Measurements from ENCODE around the gene ZNF525.
"Not testable (repeated sequence)": the region's sequence is repeated elsewhere in the genome, so short reads cannot be mapped to it uniquely, and the experiment has no call there.

Gene ZNF525

DNA sequence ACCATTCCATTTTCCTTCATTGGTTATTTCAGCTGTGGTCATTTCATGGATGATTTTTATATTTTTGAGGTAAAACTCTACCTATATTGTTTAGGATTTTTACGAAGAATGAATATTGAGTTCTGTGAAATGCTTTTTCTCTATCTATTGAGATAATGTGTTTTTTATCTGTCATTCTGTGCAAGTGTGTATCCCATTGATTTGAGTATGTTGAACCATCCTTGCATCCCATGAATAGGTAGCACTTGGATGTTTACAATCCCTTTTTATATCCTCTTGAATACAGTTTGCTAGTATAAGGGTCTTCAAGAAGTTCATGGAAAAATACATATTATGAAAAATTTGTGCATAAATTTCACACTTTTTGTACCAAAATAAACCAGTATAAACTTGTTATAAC, 9.8 kb upstream of the ZNF525 start:
- Histone ChIP-seq H3K9me2 (replicated peaks; ENCODE audit: low read depth, low read length) (no peaks in the 10 kb centered on the region), H4K20me1 (ENCODE audit: insufficient read depth, low read length, poor library complexity, severe bottlenecking) (no peaks in the 10 kb centered on the region), H3K4me1 (ENCODE audit: insufficient read depth, low read length, poor library complexity, severe bottlenecking) (no peaks in the 10 kb centered on the region), H3F3A (ENCODE audit: low read depth) (no peaks in the 10 kb centered on the region), H3K4me2 (ENCODE audit: low read depth, low read length, poor library complexity, severe bottlenecking) (no peak overlapping the region), H3K79me2 (ENCODE audit: insufficient read depth, low read length) (no peaks in the 10 kb centered on the region), H3K27me3 (ENCODE audit: insufficient read depth, low read length, poor library complexity, severe bottlenecking) (no peaks in the 10 kb centered on the region), H3K4me3 (ENCODE audit: low read length, poor library complexity, severe bottlenecking) (no peak overlapping the region), H3K36me3 (ENCODE audit: insufficient read depth, low read length) (peaks cover 26% of the 10 kb centered on the region), H3K9me3 (ENCODE audit: insufficient read depth, low read depth, low read length) (peaks cover 26% of the 10 kb centered on the region), H2AFZ (ENCODE audit: low read length) (no peak overlapping the region), H3K9ac (ENCODE audit: low read depth, low read length, poor library complexity, severe bottlenecking) (no peak overlapping the region)
- no peak for TF ChIP-seq EZH2phosphoT487 (IDR thresholded peaks at IDR 0.05; ENCODE audit: borderline replicate concordance)
- TF ChIP-seq, protein P1, sequence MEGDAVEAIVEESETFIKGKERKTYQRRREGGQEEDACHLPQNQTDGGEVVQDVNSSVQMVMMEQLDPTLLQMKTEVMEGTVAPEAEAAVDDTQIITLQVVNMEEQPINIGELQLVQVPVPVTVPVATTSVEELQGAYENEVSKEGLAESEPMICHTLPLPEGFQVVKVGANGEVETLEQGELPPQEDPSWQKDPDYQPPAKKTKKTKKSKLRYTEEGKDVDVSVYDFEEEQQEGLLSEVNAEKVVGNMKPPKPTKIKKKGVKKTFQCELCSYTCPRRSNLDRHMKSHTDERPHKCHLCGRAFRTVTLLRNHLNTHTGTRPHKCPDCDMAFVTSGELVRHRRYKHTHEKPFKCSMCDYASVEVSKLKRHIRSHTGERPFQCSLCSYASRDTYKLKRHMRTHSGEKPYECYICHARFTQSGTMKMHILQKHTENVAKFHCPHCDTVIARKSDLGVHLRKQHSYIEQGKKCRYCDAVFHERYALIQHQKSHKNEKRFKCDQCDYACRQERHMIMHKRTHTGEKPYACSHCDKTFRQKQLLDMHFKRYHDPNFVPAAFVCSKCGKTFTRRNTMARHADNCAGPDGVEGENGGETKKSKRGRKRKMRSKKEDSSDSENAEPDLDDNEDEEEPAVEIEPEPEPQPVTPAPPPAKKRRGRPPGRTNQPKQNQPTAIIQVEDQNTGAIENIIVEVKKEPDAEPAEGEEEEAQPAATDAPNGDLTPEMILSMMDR (conservative IDR thresholded peaks at IDR 0.05; ENCODE audit: low read length): no peak

DNA sequence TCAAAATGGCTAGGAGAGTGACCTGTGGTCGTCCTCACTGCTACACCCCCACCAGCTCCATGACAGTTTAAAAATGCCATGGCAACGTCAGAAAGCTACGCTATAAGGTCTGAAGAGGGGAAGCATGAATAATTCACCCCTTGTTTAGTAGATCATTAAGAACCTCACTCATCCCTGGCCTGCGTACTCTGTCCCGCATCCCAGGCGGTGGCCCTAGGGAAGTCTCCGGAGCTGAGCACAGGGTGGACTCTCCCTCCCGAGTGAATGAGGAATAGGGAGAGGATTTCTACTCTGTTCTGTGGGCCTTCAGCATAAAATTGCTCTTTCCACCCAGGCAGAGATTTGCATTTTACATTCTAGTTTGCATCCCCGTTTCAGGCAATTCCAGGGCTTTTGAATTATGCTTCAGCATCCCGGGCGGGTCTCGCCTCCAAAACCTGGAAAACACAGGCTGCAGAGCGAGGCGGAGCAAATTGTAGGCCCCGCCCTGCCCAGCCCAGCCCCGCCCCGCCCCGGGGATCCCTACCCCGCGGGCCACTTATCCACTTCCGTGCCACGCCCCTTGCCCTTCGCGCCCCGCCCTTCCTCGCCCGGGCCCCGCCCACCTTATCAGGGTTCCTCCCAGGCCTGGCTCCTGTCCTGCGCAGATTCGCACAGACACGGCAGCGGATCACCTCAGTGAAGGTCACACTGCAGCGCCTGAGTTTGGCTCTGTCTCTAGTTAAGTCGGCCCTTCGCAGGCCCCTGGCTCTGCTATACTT, 7.5 kb upstream of the ZNF525 start:
- Histone ChIP-seq H3K4me1 (ENCODE audit: insufficient read depth, low read length, poor library complexity, severe bottlenecking) (no peaks in the 10 kb centered on the region), H3K4me2 (ENCODE audit: low read depth, low read length, poor library complexity, severe bottlenecking) (no peak overlapping the region), H3F3A (ENCODE audit: low read depth) (no peaks in the 10 kb centered on the region), H3K9ac (ENCODE audit: low read depth, low read length, poor library complexity, severe bottlenecking) (no peak overlapping the region), H3K79me2 (ENCODE audit: insufficient read depth, low read length) (no peaks in the 10 kb centered on the region), H3K9me3 (ENCODE audit: insufficient read depth, low read depth, low read length) (peaks cover 8% of the 10 kb centered on the region; the same call in 1 of the 2 replicates), H3K36me3 (ENCODE audit: insufficient read depth, low read length) (peaks cover 4% of the 10 kb centered on the region; the same call in 1 of the 2 replicates), H4K20me1 (ENCODE audit: insufficient read depth, low read length, poor library complexity, severe bottlenecking) (no peaks in the 10 kb centered on the region), H2AFZ (ENCODE audit: low read length) (no peak overlapping the region), H3K9me2 (replicated peaks; ENCODE audit: low read depth, low read length) (no peaks in the 10 kb centered on the region), H3K4me3 (ENCODE audit: low read length, poor library complexity, severe bottlenecking) (no peak overlapping the region), H3K27me3 (ENCODE audit: insufficient read depth, low read length, poor library complexity, severe bottlenecking) (no peaks in the 10 kb centered on the region)
- no peak for TF ChIP-seq EZH2phosphoT487 (IDR thresholded peaks at IDR 0.05; ENCODE audit: borderline replicate concordance)
- TF ChIP-seq, protein P1 (conservative IDR thresholded peaks at IDR 0.05; ENCODE audit: low read length): no peak

DNA sequence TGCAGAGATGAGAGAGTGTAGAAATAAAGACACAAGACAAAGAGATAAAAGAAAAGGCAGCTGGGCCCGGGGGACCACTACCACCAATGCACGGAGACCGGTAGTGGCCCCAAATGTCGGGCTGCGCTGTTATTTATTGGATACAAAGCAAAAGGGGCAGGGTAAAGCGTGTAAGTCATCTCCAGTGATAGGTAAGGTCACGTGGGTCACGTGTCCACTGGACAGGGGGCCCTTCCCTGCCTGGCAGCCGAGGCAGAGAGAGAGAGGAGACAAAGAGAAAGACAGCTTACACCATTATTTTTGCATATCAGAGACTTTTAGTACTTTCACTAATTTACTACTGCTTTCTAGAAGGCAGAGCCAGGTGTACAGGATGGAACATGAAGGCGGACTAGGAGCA, 5.4 kb upstream of the ZNF525 start:
- not testable (repeated sequence) for H3K9me2 ChIP-seq (replicated peaks; ENCODE audit: low read depth, low read length)

More for the DNA sequence above, 5.4 kb upstream of the ZNF525 start:
- not testable (repeated sequence) for H3K79me2 ChIP-seq (ENCODE audit: insufficient read depth, low read length); H3K4me2 ChIP-seq (ENCODE audit: low read depth, low read length, poor library complexity, severe bottlenecking); H3K27me3 ChIP-seq (ENCODE audit: insufficient read depth, low read length, poor library complexity, severe bottlenecking); H2AFZ ChIP-seq (ENCODE audit: low read length); H3K4me1 ChIP-seq (ENCODE audit: insufficient read depth, low read length, poor library complexity, severe bottlenecking); H3K36me3 ChIP-seq (ENCODE audit: insufficient read depth, low read length); H3K9me3 ChIP-seq (ENCODE audit: insufficient read depth, low read depth, low read length); H3K4me3 ChIP-seq (ENCODE audit: low read length, poor library complexity, severe bottlenecking); H3K9ac ChIP-seq (ENCODE audit: low read depth, low read length, poor library complexity, severe bottlenecking); H4K20me1 ChIP-seq (ENCODE audit: insufficient read depth, low read length, poor library complexity, severe bottlenecking); H3F3A ChIP-seq (ENCODE audit: low read depth)

Data from Loucy (cell line).